HEK293 (cell line): ENCODE results near the gene RNF214.

Experiments used
- CTCF ChIA-PET: fragments of 350-600 bp; formaldehyde crosslinking; extraction: SDS; loops from one replicate; lab custom pipeline; 2021; ENCODE audit warnings: antibody characterized with exemption; lab: Yijun Ruan, JAX
- POLR2A ChIA-PET: fragments of 300-600 bp; formaldehyde crosslinking; extraction: SDS; loops from one replicate; lab custom pipeline; 2020; ENCODE audit warnings: antibody characterized with exemption, inconsistent platforms; lab: Yijun Ruan, JAX
- H3K27ac ChIP-seq: fragments of 200-500 bp; sonication (Bioruptor generic); 2 replicates; pipeline ENCODE4 v1.5.1; 2014; ENCODE audit warnings: low read depth, low read length, control low read depth, inconsistent platforms; ENCODE audit errors: extremely low read depth
- H3K36me3 ChIP-seq, 2 experiments: fragments of 200-500 bp in 1 of 2; sonication (Bioruptor generic) in 1 of 2; 1 replicate in 1 of 2; 2 replicates in 1 of 2; pipeline ENCODE4 v1.5.1; 2014 to 2017; ENCODE audit warnings: inconsistent platforms in 2 of 2, low read length in 2 of 2; ENCODE audit not compliant: control insufficient read depth in 2 of 2, insufficient read depth in 1 of 2
- H3K4me1 ChIP-seq: fragments of 200-500 bp; sonication (Bioruptor generic); 2 replicates; pipeline ENCODE4 v1.5.1; 2014; ENCODE audit warnings: mild to moderate bottlenecking, low read length, inconsistent platforms; ENCODE audit not compliant: control insufficient read depth, insufficient read depth
- H3K4me3 ChIP-seq: 2 replicates; pipeline ENCODE4 v1.5.1; 2011; ENCODE audit warnings: low read depth, mild to moderate bottlenecking, control low read depth, low read length, moderate library complexity
- H3K9me3 ChIP-seq: fragments of 200-500 bp; sonication (Bioruptor generic); 2 replicates; pipeline ENCODE4 v1.5.1; 2014; ENCODE audit warnings: low read depth, low read length, inconsistent platforms; ENCODE audit not compliant: control insufficient read depth, insufficient read depth
- EGR2 ChIP-seq: fragments of 450-650 bp; formaldehyde crosslinking; IDR thresholded peaks from 2 replicates; pipeline ENCODE4 v1.5.1; 2016; ENCODE audit warnings: low read depth, missing biosample characterization, missing genetic modification characterization
- IKZF3 ChIP-seq: fragments of 450-650 bp; IDR thresholded peaks from 2 replicates; pipeline ENCODE4 v1.5.0; 2018; ENCODE audit warnings: missing biosample characterization, mild to moderate bottlenecking, missing genetic modification characterization, moderate library complexity
- KLF10 ChIP-seq: fragments of 450-650 bp; IDR thresholded peaks from 2 replicates; pipeline ENCODE4 v1.5.1; 2018; ENCODE audit warnings: missing biosample characterization, mild to moderate bottlenecking, missing genetic modification characterization
- KLF7 ChIP-seq: fragments of 450-650 bp; formaldehyde crosslinking; IDR thresholded peaks from 2 replicates; pipeline ENCODE4 v1.5.1; 2016; ENCODE audit warnings: missing biosample characterization, missing genetic modification characterization, borderline replicate concordance
- PRDM1 ChIP-seq: fragments of 450-650 bp; formaldehyde crosslinking; IDR thresholded peaks from 2 replicates; pipeline ENCODE4; 2016; ENCODE audit warnings: missing biosample characterization, missing genetic modification characterization
- SCRT1 ChIP-seq: fragments of 450-650 bp; formaldehyde crosslinking; IDR thresholded peaks from 2 replicates; pipeline ENCODE4 v1.5.1; 2016; ENCODE audit warnings: missing biosample characterization, missing genetic modification characterization, borderline replicate concordance
- SP2 ChIP-seq: fragments of 450-650 bp; formaldehyde crosslinking; IDR thresholded peaks from 2 replicates; pipeline ENCODE4 v1.5.1; 2016; ENCODE audit warnings: missing biosample characterization, missing genetic modification characterization
- WT1 ChIP-seq: fragments of 450-650 bp; formaldehyde crosslinking; IDR thresholded peaks from 2 replicates; pipeline ENCODE4 v1.5.1; 2016; ENCODE audit warnings: missing biosample characterization, missing genetic modification characterization
- ZBTB1 ChIP-seq: fragments of 450-650 bp; formaldehyde crosslinking; IDR thresholded peaks from 2 replicates; pipeline ENCODE4 v1.5.1; 2016; ENCODE audit warnings: missing biosample characterization, missing genetic modification characterization
- ZBTB6 ChIP-seq: fragments of 450-650 bp; formaldehyde crosslinking; IDR thresholded peaks from 2 replicates; pipeline ENCODE4 v1.5.1; 2017; ENCODE audit warnings: missing biosample characterization, missing genetic modification characterization
- ZNF114 ChIP-seq: fragments of 450-650 bp; formaldehyde crosslinking; IDR thresholded peaks from 2 replicates; pipeline ENCODE4 v1.5.0; 2017; ENCODE audit warnings: missing biosample characterization, missing genetic modification characterization
- ZNF24 ChIP-seq: fragments of 450-650 bp; formaldehyde crosslinking; IDR thresholded peaks from 2 replicates; pipeline ENCODE4 v1.5.1; 2016; ENCODE audit warnings: missing biosample characterization, missing genetic modification characterization
- ZNF248 ChIP-seq: fragments of 450-650 bp; formaldehyde crosslinking; IDR thresholded peaks from 2 replicates; pipeline ENCODE4 v1.5.1; 2017; ENCODE audit warnings: missing biosample characterization, missing genetic modification characterization
- ZNF302 ChIP-seq: fragments of 450-650 bp; formaldehyde crosslinking; IDR thresholded peaks from 2 replicates; pipeline ENCODE4 v1.5.1; 2016; ENCODE audit warnings: missing biosample characterization, missing genetic modification characterization, low read depth
- ZNF335 ChIP-seq: fragments of 450-650 bp; formaldehyde crosslinking; conservative IDR thresholded peaks from 2 replicates; pipeline ENCODE4 v1.5.1; 2016; ENCODE audit warnings: missing biosample characterization, missing genetic modification characterization
- ZNF514 ChIP-seq: fragments of 450-650 bp; formaldehyde crosslinking; IDR thresholded peaks from 2 replicates; pipeline ENCODE4 v1.5.1; 2016; ENCODE audit warnings: missing biosample characterization, missing genetic modification characterization
- ZNF585B ChIP-seq: fragments of 450-650 bp; formaldehyde crosslinking; IDR thresholded peaks from 2 replicates; pipeline ENCODE4 v1.5.1; 2016; ENCODE audit warnings: missing biosample characterization, missing genetic modification characterization
- ZNF621 ChIP-seq: fragments of 450-650 bp; formaldehyde crosslinking; IDR thresholded peaks from 2 replicates; pipeline ENCODE4 v1.5.1; 2017; ENCODE audit warnings: missing biosample characterization, missing genetic modification characterization
- ZNF654 ChIP-seq: fragments of 450-650 bp; formaldehyde crosslinking; IDR thresholded peaks from 2 replicates; pipeline ENCODE4 v1.5.1; 2016; ENCODE audit warnings: low read depth, missing biosample characterization, missing genetic modification characterization
- ZNF707 ChIP-seq: fragments of 450-650 bp; formaldehyde crosslinking; IDR thresholded peaks from 2 replicates; pipeline ENCODE4 v1.5.1; 2016; ENCODE audit warnings: missing biosample characterization, missing genetic modification characterization
- ZNF747 ChIP-seq: fragments of 450-650 bp; formaldehyde crosslinking; IDR thresholded peaks from 2 replicates; pipeline ENCODE4 v1.5.1; 2016; ENCODE audit warnings: missing biosample characterization, missing genetic modification characterization
- ZNF791 ChIP-seq: fragments of 450-650 bp; formaldehyde crosslinking; IDR thresholded peaks from 2 replicates; pipeline ENCODE4 v1.5.1; 2016; ENCODE audit warnings: missing biosample characterization, missing genetic modification characterization
- TF ChIP-seq, protein P1 (sequence below): fragments of 450-650 bp; formaldehyde crosslinking; IDR thresholded peaks from 2 replicates; pipeline ENCODE4 v1.5.1; 2016; ENCODE audit warnings: missing biosample characterization, missing genetic modification characterization
- TF ChIP-seq, protein P2 (sequence below): fragments of 450-650 bp; formaldehyde crosslinking; IDR thresholded peaks from 2 replicates; pipeline ENCODE4 v1.5.1; 2016; ENCODE audit warnings: missing biosample characterization, missing genetic modification characterization

RNF214 gene

DNA sequence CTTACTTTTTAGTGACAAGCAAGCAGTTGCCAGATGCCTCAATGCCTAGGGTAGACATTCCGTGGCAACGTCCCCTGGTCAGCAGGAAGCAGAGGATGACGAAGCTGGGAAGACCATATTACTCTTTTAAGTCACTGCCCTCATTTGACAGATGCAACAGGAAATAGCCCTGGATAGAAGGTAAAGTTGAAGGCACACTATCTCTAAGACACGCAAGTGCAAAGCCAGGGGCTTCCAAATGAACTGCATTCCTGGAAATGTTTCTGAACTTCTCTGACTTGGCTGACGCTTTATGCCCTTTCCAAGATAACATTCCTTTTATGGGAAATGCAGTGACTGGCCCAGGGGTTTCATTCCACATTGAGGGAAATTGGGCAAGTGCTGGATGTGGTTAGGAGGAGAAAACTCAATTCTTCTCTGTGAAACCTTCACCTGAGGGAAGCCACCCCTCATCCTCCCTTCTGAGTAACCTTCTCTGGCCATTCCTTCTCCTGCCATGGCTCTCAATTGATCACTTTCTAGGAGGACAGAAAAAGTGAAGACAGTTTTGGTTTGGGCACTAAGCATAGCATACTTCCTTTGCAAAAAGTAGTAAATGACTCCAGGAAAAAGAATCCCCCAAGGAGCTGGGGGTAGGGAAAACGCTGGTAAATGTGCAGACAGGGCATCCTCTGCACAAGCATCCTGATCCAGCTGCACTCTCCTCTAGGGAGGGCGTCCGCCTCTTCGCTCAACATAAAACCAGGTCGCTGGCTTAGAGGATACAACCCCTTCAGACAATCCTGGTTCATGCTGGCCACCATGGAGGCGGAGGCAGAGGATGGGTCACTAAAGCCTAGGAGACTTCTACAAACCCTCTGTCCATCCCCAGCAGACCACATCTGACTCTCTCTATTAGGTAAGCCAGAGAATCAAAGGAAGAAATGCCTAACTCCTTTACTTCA lies 15.1 kb upstream of the RNF214 start (continued):
- TF ChIP-seq ZNF747 (tag by site-specific recombination): no peak
- TF ChIP-seq, protein P1, sequence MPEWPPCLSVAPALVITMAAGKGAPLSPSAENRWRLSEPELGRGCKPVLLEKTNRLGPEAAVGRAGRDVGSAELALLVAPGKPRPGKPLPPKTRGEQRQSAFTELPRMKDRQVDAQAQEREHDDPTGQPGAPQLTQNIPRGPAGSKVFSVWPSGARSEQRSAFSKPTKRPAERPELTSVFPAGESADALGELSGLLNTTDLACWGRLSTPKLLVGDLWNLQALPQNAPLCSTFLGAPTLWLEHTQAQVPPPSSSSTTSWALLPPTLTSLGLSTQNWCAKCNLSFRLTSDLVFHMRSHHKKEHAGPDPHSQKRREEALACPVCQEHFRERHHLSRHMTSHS: no peak

GRCh38 chr11:117218133-117218915 lies 14.1 kb upstream of the RNF214 start:
- CTCF ChIA-PET: interaction anchor here (0.6 to 2.5 kb wide), 4 partner anchors 8 to 68 kb away, joined by 3 to 9 read pairs (median 3); no protein-coding TSS in a partner anchor
- H3K27ac ChIP-seq: no peak overlapping the region
- H3K9me3 ChIP-seq: no peaks in the 10 kb centered on the region
- peaks cover 3% of the 10 kb centered on the region; the same call in 1 of the 2 replicates for H3K4me1 ChIP-seq
- POLR2A ChIA-PET: interaction anchor here (0.5 to 0.9 kb wide), 2 partner anchors 40 to 108 kb away, joined by 3 to 6 read pairs; partner anchors contain the start of gene SIDT2
- TF ChIP-seq ZBTB1 (tag by site-specific recombination) (no peak), SP2 (tag by site-specific recombination) (no peak), ZNF302 (tag by site-specific recombination) (no peak), ZNF248 (no peak), ZBTB6 (tag by site-specific recombination) (no peak), SCRT1 (no peak), KLF10 (tag by site-specific recombination) (no peak), ZNF514 (tag by site-specific recombination) (no peak), KLF7 (tag by site-specific recombination) (no peak), WT1 (no peak), PRDM1 (tag by site-specific recombination) (no peak), ZNF335 (tag by site-specific recombination) (no peak), ZNF621 (no peak), ZNF585B (tag by site-specific recombination) (no peak), ZNF791 (tag by site-specific recombination) (no peak), ZNF24 (tag by site-specific recombination) (no peak)
- TF ChIP-seq, protein P2, sequence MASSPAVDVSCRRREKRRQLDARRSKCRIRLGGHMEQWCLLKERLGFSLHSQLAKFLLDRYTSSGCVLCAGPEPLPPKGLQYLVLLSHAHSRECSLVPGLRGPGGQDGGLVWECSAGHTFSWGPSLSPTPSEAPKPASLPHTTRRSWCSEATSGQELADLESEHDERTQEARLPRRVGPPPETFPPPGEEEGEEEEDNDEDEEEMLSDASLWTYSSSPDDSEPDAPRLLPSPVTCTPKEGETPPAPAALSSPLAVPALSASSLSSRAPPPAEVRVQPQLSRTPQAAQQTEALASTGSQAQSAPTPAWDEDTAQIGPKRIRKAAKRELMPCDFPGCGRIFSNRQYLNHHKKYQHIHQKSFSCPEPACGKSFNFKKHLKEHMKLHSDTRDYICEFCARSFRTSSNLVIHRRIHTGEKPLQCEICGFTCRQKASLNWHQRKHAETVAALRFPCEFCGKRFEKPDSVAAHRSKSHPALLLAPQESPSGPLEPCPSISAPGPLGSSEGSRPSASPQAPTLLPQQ: no peak
- peaks cover 0 to 81% of the 10 kb centered on the region in 2 experiments; a peak in 1 of 3 replicates for H3K36me3 ChIP-seq
- no peak overlapping the region for H3K4me3 ChIP-seq

DNA sequence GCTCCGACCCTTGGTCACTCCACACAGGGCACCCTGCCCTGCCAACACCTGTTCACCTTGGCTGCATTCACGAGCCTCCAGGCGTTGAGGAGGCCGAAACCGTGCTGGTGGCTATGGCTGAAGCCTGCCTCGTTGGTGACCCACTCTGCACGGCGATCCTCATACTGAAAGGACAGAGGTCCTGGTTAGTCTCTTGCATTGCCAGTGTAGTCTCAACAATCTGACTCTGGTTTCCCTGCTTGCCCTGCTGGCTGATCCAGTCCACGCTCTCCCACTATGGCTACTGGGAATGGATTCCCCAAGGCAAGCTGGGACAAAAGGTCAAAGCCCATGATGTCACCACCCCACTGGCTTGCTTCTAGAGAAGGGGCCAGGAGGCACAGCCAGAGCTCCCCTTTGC lies 13.5 kb upstream of the RNF214 start:
- no peak overlapping the region for H3K4me3 ChIP-seq
- POLR2A ChIA-PET: interaction anchor here (0.9 kb wide), 1 partner anchor 41 kb away, joined by 3 read pairs; the partner anchor contains the start of gene SIDT2
- peaks cover 0 to 84% of the 10 kb centered on the region in 2 experiments; a peak in 1 of 3 replicates for H3K36me3 ChIP-seq
- H3K4me1 ChIP-seq: peaks cover 3% of the 10 kb centered on the region; the same call in 1 of the 2 replicates
- no peaks in the 10 kb centered on the region for H3K9me3 ChIP-seq
- CTCF ChIA-PET: interaction anchor here (0.9 to 2.5 kb wide), 3 partner anchors 8 to 69 kb away, joined by 3 to 9 read pairs (median 3); no protein-coding TSS in a partner anchor
- no peak for TF ChIP-seq ZNF621
- TF ChIP-seq ZNF707 (tag by site-specific recombination): no peak
- TF ChIP-seq IKZF3 (tag by site-specific recombination): no peak
- no peak for TF ChIP-seq ZNF654 (tag by site-specific recombination)
- no peak for TF ChIP-seq PRDM1 (tag by site-specific recombination)
- no peak for TF ChIP-seq ZNF114
- TF ChIP-seq EGR2 (tag by site-specific recombination): no peak
- TF ChIP-seq, all 188 proteins: peak for 0
- H3K27ac ChIP-seq: no peak overlapping the region
